Measurements from ENCODE around the gene KRT28. TPM values are rescaled to one million over a fixed set of nuclear protein-coding genes. Genes with fewer than 3 reads are reported as not detected.

The KRT28 gene
- total and polyA plus RNA-seq, 2 experiments from 2014 or later, result not detected

- peaks cover 4% of the 10 kb centered on the region; the same call in 1 of the 2 replicates for H3K27me3 ChIP-seq (ENCODE audit: insufficient read depth)
- Mint-ChIP-seq H3K4me1 (0 out of 3 replicates have a peak, but pooled peaks cover 2% of the 10 kb centered on the region), H3K4me3 (peak overlapping the region; percentile 80), H3K36me3 (ENCODE audit: low read depth) (peaks cover 8% of the 10 kb centered on the region; the same call in 2 of the 3 replicates), H3K27me3 (ENCODE audit: insufficient read depth, low read depth, poor library complexity) (peaks cover 3% of the 10 kb centered on the region), H3K27ac (no peak overlapping the region), H3K9me3 (no peaks in the 10 kb centered on the region; the same call in 2 of the 3 replicates)
- TF ChIP-seq EZH2 (IDR thresholded peaks at IDR 0.05; ENCODE audit: low read depth, unreplicated experiment), result no peak
- TF ChIP-seq ETS1 (IDR thresholded peaks at IDR 0.05), result no peak
- TF ChIP-seq ZNF114 (CRISPR knock-in tag; IDR thresholded peaks at IDR 0.05), result no peak
- TF ChIP-seq JUNB (IDR thresholded peaks at IDR 0.05; ENCODE audit: unreplicated experiment), result no peak
- TF ChIP-seq REST (IDR thresholded peaks at IDR 0.05; ENCODE audit: unreplicated experiment), result no peak
- no peak for TF ChIP-seq ZNF462 (CRISPR knock-in tag; IDR thresholded peaks at IDR 0.05)
- TF ChIP-seq STAT1 (IDR thresholded peaks at IDR 0.05; ENCODE audit: unreplicated experiment), result no peak
- no peak for TF ChIP-seq CREB1 (CRISPR knock-in tag; IDR thresholded peaks at IDR 0.05; ENCODE audit: low read depth)
- no peak for TF ChIP-seq EZH2phosphoT487 (IDR thresholded peaks at IDR 0.05; ENCODE audit: unreplicated experiment)
- TF ChIP-seq ZNF331 (CRISPR knock-in tag; IDR thresholded peaks at IDR 0.05; ENCODE audit: low read depth), result no peak
- no peak for TF ChIP-seq CTCF (conservative IDR thresholded peaks at IDR 0.05; ENCODE audit: low read depth in 2 of 2)
- TF ChIP-seq NANOG (IDR thresholded peaks at IDR 0.05; ENCODE audit: borderline replicate concordance), result no peak
- no peak for TF ChIP-seq POLR2AphosphoS5 (IDR thresholded peaks at IDR 0.05; ENCODE audit: low read depth)
- H3K4me2 ChIP-seq, result no peak overlapping the region
- H3K4me1 ChIP-seq (ENCODE audit: insufficient read depth), result peaks cover 10% of the 10 kb centered on the region; the same call in 1 of the 2 replicates
- peaks cover 5% of the 10 kb centered on the region; the same call in 1 of the 2 replicates for H3K36me3 ChIP-seq (ENCODE audit: insufficient read depth)
- H2AFZ ChIP-seq, result no peak overlapping the region
- no peak for ATAC-seq
- no peak overlapping the region for H3K4me3 ChIP-seq
- H3K27ac ChIP-seq (ENCODE audit: low read depth), result no peak overlapping the region
- H3F3A ChIP-seq (replicated peaks; ENCODE audit: low read depth), result peaks cover 6% of the 10 kb centered on the region; the same call in 1 of the 2 replicates
- peaks cover 2% of the 10 kb centered on the region; the same call in 1 of the 2 replicates for H3K9me2 ChIP-seq (ENCODE audit: insufficient read depth)
- no peaks in the 10 kb centered on the region for H3K79me2 ChIP-seq (replicated peaks; ENCODE audit: insufficient read depth)
- no peaks in the 10 kb centered on the region for H4K20me1 ChIP-seq (replicated peaks; ENCODE audit: insufficient read depth)
- DNase-seq (ENCODE audit: low spot score), result no peak
Observed at GRCh38 chr17:40817103-40817682, 17.4 kb upstream of the KRT28 start.

Measured in GM23338 (cell line).